ENCODE results near the gene GTF3C1. TPM values are rescaled to one million over a fixed set of nuclear protein-coding genes. Genes with fewer than 3 reads are reported as not detected.

GTF3C1 gene
- total and polyA plus RNA-seq, 2 experiments from 2014 or later = 82.9 to 162 TPM

- TF ChIP-seq CTCF (IDR thresholded peaks at IDR 0.05; ENCODE audit: low read depth, low read length) = no peak
- Histone ChIP-seq H3K27me3 (no peaks in the 10 kb centered on the region), H3K4me1 (ENCODE audit: low read depth) (no peaks in the 10 kb centered on the region), H3K9me3 (ENCODE audit: low read depth) (no peaks in the 10 kb centered on the region), H3K36me3 (no peaks in the 10 kb centered on the region), H3K27ac (no peak overlapping the region), H3K4me3 (no peak overlapping the region)
- no peak for DNase-seq (ENCODE audit: low read depth in 1 of 2, low spot score in 1 of 2)
Observed at GRCh38 chr16:27413956-27414355, 135.8 kb downstream of the GTF3C1 start.

GRCh38 chr16:27410761-27411160 lies 139.0 kb downstream of the GTF3C1 start:
- no peak for TF ChIP-seq CTCF (IDR thresholded peaks at IDR 0.05; ENCODE audit: low read depth, low read length)
- Histone ChIP-seq H3K27ac (no peak overlapping the region), H3K27me3 (no peaks in the 10 kb centered on the region), H3K4me1 (ENCODE audit: low read depth) (no peaks in the 10 kb centered on the region), H3K36me3 (no peaks in the 10 kb centered on the region), H3K9me3 (ENCODE audit: low read depth) (no peaks in the 10 kb centered on the region), H3K4me3 (no peak overlapping the region)
- no peak for DNase-seq (ENCODE audit: low read depth in 1 of 2, low spot score in 1 of 2)

Other genes with a start within 250 kb of the GTF3C1 start
- 30.9 and 66.1 TPM in 2 replicates for gene IL4R, start 235.9 kb downstream of the GTF3C1 start, total RNA-seq
- 38.1 and 69.1 TPM in 2 replicates for gene IL4R, start 235.9 kb downstream of the GTF3C1 start, polyA plus RNA-seq
- 0.04 TPM in 1 of 2 replicates, not detected in the other for gene IL21R, start 147.7 kb downstream of the GTF3C1 start, total RNA-seq
- gene IL21R, start 147.7 kb downstream of the GTF3C1 start, polyA plus RNA-seq = 0.19 TPM in 1 of 2 replicates, not detected in the other
- 12.6 and 24.1 TPM in 2 replicates for gene KATNIP, start 231 bp upstream of the GTF3C1 start, total RNA-seq
- 10.8 and 11.2 TPM in 2 replicates for gene KATNIP, start 231 bp upstream of the GTF3C1 start, polyA plus RNA-seq

All from cardiac muscle cell (in vitro differentiated cells and primary cell).